ENCODE measurements around the gene EML4.
"Not testable (repeated sequence)": the region's sequence is repeated elsewhere in the genome, so short reads cannot be mapped to it uniquely, and the experiment has no call there.

Gene EML4

GRCh38 chr2:42376758-42377157 lies 207.6 kb downstream of the EML4 start:
- Histone ChIP-seq H3K27ac (no peak overlapping the region), H3K9ac (no peak overlapping the region), H3K27me3 (ENCODE audit: control insufficient read depth, insufficient read depth, low read length) (no peaks in the 10 kb centered on the region), H3K79me2 (no peaks in the 10 kb centered on the region), H3K4me1 (no peaks in the 10 kb centered on the region), H2AFZ (no peak overlapping the region), H3K4me3 (ENCODE audit: low read depth, low read length) (no peak overlapping the region), H3K9me3 (ENCODE audit: control insufficient read depth, low read length) (no peaks in the 10 kb centered on the region), H3K4me2 (ENCODE audit: low read length) (no peak overlapping the region), H3K36me3 (ENCODE audit: control insufficient read depth, insufficient read depth, low read length) (no peaks in the 10 kb centered on the region)
- TF ChIP-seq CTCF (IDR thresholded peaks at IDR 0.05): no peak

GRCh38 chr2:42378415-42378814 lies 209.3 kb downstream of the EML4 start:
- TF ChIP-seq CTCF (IDR thresholded peaks at IDR 0.05): no peak
- Histone ChIP-seq H2AFZ (no peak overlapping the region), H3K27me3 (ENCODE audit: control insufficient read depth, insufficient read depth, low read length) (no peaks in the 10 kb centered on the region), H3K9me3 (ENCODE audit: control insufficient read depth, low read length) (no peaks in the 10 kb centered on the region), H3K27ac (no peak overlapping the region), H3K4me2 (ENCODE audit: low read length) (no peak overlapping the region), H3K4me1 (no peaks in the 10 kb centered on the region), H3K4me3 (ENCODE audit: low read depth, low read length) (no peak overlapping the region), H3K9ac (no peak overlapping the region), H3K79me2 (no peaks in the 10 kb centered on the region), H3K36me3 (ENCODE audit: control insufficient read depth, insufficient read depth, low read length) (no peaks in the 10 kb centered on the region)

- H3K4me3 ChIP-seq (ENCODE audit: low read depth, low read length); H3K4me1 ChIP-seq; H2AFZ ChIP-seq; H3K27me3 ChIP-seq (ENCODE audit: control insufficient read depth, insufficient read depth, low read length); H3K36me3 ChIP-seq (ENCODE audit: control insufficient read depth, insufficient read depth, low read length); H3K9me3 ChIP-seq (ENCODE audit: control insufficient read depth, low read length); H3K27ac ChIP-seq; H3K79me2 ChIP-seq; H3K4me2 ChIP-seq (ENCODE audit: low read length); H3K9ac ChIP-seq: not testable (repeated sequence)
Measured at GRCh38 chr2:42380026-42380425, 210.9 kb downstream of the EML4 start.

GRCh38 chr2:42382144-42382543 lies 213.0 kb downstream of the EML4 start:
- Histone ChIP-seq H2AFZ (no peak overlapping the region), H3K36me3 (ENCODE audit: control insufficient read depth, insufficient read depth, low read length) (no peaks in the 10 kb centered on the region), H3K9ac (no peak overlapping the region), H3K4me2 (ENCODE audit: low read length) (no peak overlapping the region), H3K4me3 (ENCODE audit: low read depth, low read length) (no peak overlapping the region), H3K4me1 (no peaks in the 10 kb centered on the region), H3K27ac (no peak overlapping the region), H3K9me3 (ENCODE audit: control insufficient read depth, low read length) (no peaks in the 10 kb centered on the region), H3K79me2 (no peaks in the 10 kb centered on the region), H3K27me3 (ENCODE audit: control insufficient read depth, insufficient read depth, low read length) (no peaks in the 10 kb centered on the region)
- no peak for TF ChIP-seq CTCF (IDR thresholded peaks at IDR 0.05)
